HTR-8/SVneo (cell line): ENCODE data around the gene FARP1.
A peak's percentile ranks its signal among the peaks of the same experiment; 100 is the strongest.

Experiments
- DNase-seq: peaks from one replicate; pipeline ENCODE4 v3.0.0; 2011; ENCODE audit warnings: low spot score, mixed read lengths; ENCODE audit not compliant: insufficient read length
- FAIRE-seq: peaks from 2 replicates; lab custom pipeline; 2011; peaks lifted over from hg19 to GRCh38; lab: Jason Lieb, UNC

Gene FARP1

DNA sequence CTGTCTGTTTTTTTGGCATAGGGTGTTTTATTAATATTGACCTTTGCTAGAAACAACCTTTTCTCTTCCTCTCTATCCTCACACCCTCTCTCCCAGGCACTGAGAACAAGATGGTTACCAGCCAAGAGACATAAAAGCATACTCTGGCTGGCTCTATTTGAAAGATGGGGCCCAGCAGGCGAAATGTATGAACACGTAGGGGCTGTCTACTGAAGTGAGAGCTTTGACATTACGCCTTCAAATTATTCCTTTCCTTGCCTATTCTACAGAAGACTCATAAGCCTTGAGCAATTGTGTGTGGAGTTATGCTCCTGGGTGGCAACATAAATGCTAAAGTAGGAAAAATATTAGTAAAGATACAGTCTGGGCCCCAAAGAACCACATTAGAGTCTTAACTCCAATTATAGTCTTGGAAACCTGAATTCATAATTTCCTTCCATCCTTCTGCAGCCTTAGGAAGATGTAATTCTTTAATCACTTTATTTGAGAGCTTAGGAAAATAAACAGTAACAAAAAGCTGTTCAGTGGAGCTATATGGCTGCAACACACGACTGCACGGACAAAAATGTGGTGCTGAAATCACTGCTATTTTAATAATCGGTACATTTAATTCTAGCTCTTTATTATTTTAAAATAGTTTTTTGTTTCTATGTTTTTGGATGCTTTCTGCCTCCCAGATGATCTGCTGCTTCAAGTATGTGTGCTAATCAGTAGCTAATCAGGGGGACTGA is 156.5 kb downstream of the FARP1 start:
- FAIRE-seq: no peak
- no peak for DNase-seq

- DNase-seq (no peak), FAIRE-seq (no peak)
Measured at GRCh38 chr13:98299966-98300350, 157.1 kb downstream of the FARP1 start.

DNA sequence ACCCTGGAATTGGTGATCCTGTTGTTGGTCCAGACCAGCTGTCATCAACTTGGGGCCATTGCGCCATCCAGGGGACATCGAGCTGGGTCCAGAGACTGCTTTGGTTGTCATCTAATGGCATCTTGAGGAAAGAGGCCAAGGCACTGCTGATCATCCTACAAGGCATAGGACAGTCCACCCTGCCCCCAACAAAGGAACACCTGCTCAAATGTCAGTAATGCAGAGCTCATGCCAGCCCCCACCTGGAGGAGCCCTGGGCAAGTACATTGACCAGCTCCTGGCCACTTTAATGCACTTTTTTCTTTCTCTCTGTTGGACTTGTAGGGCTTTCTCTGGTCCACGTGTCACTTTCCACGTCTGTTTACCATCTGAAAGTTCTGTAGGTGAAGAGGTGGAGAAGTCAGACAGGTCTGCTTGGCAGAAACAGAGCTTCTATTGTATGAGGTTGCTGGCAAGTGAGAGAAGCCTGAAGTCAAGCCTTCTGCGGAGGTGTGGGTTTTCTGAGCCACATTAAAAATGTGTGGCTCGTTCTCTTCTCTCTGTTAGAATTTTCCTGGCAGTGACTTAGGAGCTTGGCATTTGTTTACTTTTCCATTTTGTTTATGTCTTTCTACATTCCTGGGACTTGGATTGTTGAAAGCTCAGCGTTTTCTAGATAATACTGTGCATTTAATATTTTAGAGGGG is 158.2 kb downstream of the FARP1 start:
- DNase-seq: no peak
- FAIRE-seq: no peak

DNA sequence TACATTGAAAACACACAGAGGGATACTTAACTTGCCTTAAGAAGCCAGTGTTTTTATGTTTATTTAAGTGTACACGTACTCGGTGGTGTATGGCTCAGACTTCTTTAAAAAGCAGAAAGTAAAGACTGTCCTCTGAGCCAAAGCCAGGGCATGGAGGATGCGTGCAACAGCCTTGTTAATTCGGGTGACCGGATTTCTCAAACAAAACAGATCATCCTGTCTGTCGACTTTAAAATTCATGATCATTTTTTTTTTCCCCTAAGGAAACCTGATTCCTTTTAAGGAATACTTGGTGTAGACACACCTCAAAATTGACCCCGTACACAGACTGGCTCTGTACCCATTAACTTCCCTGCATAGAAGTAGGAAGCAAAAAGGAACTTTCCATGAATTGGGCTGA is 158.8 kb downstream of the FARP1 start:
- DNase-seq (no peak), FAIRE-seq (no peak)

GRCh38 chr13:98303858-98304257 is 161.0 kb downstream of the FARP1 start:
- FAIRE-seq (no peak), DNase-seq (no peak)

DNA sequence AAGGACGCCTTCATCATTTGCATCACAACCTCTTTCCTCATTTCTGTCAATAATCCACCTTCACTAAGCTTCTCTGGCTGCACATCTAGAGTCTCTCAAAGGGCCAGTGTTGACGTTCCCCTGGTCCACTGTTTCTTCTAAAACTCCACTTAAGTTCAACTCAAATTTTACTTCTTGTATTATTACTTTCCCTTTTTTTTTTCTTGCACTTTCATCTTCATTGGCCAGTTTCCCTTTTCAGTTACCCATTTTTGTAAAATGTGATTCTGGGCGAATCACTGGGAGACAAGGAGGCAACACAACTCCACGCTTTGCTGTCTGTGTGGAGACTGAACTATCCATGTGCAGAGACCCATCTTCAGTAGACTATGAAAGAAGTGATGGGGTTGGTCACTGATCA is 162.8 kb downstream of the FARP1 start:
- no peak for DNase-seq
- no peak for FAIRE-seq

DNA sequence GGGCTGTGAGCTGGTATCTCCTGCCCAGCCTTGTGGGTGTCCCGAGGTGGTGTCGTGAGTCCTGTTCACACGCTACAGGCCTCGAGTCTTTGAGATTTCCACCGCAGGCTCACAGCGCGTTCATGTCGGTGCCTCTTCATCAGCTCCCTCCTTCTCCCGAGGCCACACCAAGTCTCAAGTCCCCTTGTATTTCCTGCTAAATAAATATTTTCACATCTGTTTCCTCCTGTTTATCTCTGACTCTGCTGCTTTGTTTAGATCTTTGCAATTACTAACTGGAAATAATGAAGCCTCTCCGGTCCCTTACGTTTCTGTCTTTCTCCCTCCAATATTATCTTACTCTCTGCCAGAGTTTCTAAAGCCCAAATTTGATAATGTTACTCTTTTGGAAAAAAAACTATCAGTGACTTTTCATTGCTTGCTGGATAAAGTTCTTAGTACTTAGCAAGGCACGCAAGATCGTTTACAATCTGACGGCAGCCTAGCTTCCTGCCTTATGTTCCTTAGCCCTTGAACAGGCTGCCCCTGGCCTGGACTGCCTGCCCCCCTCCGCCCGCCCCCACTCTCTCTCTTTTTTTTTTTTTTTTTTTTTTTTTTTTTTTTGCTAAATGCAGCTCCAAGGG is 164.7 kb downstream of the FARP1 start:
- FAIRE-seq: no peak

DNA sequence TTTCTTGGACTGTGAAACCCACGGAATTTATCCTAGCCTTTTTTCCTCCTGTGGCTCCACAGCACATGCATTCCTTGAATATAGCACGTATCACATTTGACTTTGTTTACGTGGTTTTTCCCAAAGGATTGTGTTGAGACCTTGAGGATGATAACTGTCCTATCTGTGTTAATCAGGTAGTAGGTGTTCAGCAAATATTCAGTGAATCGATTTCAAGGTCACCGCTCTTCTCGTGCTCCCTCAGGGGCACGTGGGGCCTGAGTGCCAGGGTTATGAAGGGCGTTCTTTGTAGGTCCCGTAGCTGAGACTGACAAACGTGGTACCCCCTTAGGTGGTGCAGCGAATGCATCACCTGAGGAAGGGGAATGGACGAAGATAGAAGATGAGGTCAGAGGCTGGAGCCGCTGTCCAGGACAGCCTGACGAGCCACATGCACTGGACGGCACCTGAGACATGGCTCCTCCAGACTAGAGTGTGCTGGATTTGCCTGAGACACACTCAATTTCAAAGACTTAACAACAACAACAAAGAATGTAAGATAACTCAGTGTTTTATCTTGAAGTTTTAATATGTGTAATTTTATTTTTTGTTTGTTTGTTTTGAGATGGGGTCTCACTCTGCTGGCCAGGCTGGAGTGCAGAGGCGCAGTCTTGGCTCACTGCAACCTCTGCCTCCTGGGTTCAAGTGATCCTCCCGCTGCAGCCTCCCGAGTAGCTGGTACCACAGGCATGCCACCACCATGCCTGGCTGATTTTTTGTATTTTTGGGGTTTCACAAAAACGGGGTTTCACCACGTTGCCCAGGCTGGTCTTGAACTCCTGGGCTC is 165.4 kb downstream of the FARP1 start:
- DNase-seq (no peak), FAIRE-seq (no peak)

More for the DNA sequence above, 164.7 kb downstream of the FARP1 start:
- DNase-seq: no peak

DNA sequence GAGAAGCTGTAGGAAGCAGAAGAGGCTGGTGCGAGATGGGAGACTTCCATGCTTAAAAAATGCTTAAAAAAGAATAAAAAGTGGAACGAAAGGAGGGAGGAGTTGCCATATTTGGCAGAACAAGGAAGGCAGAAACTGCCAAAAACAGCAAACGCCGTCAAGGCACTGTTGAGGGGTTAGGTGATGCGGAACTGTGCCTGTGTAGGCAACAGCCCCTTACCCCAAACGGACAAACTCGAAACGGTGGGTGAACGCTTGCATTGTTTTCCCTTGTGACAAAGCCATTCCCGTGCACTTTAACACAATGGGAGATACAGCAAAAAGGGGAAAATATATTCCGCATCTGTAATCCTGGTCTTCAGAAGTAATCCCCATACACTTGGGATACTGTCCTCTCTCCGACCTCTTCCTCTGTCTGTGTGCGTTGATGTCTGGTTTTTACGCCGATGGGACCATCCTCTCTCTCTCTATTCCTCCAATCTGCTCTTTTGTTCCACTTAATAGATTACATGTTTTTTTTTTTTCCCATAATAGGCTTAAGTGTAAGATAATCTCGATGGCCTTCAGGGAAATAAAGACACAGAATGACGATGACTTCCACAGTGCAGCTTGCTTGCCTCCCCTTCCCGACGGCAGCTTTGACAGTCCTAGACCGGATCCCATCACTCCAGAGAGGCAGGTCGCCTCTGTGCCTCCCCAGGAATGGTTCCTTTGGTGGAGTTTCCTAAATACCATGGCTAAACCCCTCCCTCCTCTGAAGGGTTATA is 166.9 kb downstream of the FARP1 start:
- FAIRE-seq (no peak), DNase-seq (no peak)

GRCh38 chr13:98310485-98311199 is 167.7 kb downstream of the FARP1 start:
- DNase-seq (no peak), FAIRE-seq (no peak)

DNA sequence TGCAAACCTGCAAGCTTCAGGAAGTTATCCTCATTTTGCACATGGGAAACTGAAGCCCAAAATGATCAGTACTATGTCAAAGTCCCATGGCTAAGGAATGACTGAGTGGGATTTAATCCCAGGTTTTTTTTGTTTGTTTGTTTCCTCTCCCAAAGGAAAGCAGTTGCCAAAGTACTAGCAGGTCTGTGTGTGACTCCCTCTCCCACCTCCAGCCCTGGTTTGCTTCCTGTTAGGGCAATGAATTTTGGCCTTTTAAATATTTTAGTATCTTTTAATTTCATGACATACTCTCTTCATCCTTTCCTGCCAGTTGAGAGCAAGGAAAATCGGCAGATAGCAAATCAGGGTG is 168.3 kb downstream of the FARP1 start:
- DNase-seq (no peak), FAIRE-seq (no peak)

GRCh38 chr13:98312606-98313005 is 169.7 kb downstream of the FARP1 start:
- FAIRE-seq: no peak

GRCh38 chr13:98313023-98313921 is 170.4 kb downstream of the FARP1 start:
- FAIRE-seq (peak; percentile 9), DNase-seq (no peak)

More at GRCh38 chr13:98312606-98313005, 169.7 kb downstream of the FARP1 start:
- DNase-seq: no peak

- FAIRE-seq: no peak
Measured at GRCh38 chr13:98313922-98314292, 171.0 kb downstream of the FARP1 start.

GRCh38 chr13:98315466-98315865 is 172.6 kb downstream of the FARP1 start:
- DNase-seq (no peak), FAIRE-seq (no peak)

More at GRCh38 chr13:98313922-98314292, 171.0 kb downstream of the FARP1 start:
- no peak for DNase-seq

GRCh38 chr13:98315902-98316301 is 173.0 kb downstream of the FARP1 start:
- DNase-seq (no peak), FAIRE-seq (no peak)

- DNase-seq (no peak), FAIRE-seq (no peak)
Measured at GRCh38 chr13:98317573-98318171, 174.8 kb downstream of the FARP1 start.
